Neutrophil (primary cell): ENCODE results near the gene LAMC3.

ENCODE experiments used
- H3K27ac ChIP-seq: fragments of 200-600 bp; sonication (generic); 2 replicates; pipeline ENCODE4 v1.5.1; 2016; ENCODE audit warnings: mild to moderate bottlenecking, moderate library complexity
- H3K27me3 ChIP-seq: fragments of 200-600 bp; sonication (generic); 2 replicates; pipeline ENCODE4 v1.6.0; 2016; ENCODE audit warnings: mild to moderate bottlenecking
- H3K36me3 ChIP-seq: fragments of 200-600 bp; sonication (generic); 2 replicates; pipeline ENCODE4 v1.5.1; 2017
- H3K4me1 ChIP-seq, 2 experiments: fragments of 200-600 bp in 1 of 2; sonication (generic) in 1 of 2; 1 replicate in 1 of 2; 2 replicates in 1 of 2; pipeline versions ENCODE4 v1.5.1 to v1.6.1; 2013 to 2016; ENCODE audit warnings: low read depth in 1 of 2, low read length in 1 of 2, mild to moderate bottlenecking in 1 of 2, moderate library complexity in 1 of 2; ENCODE audit not compliant: control insufficient read depth in 1 of 2, insufficient read depth in 1 of 2
- H3K4me3 ChIP-seq, 2 experiments: fragments of 200-600 bp in 1 of 2; sonication (generic) in 1 of 2; 1 replicate in 1 of 2; 2 replicates in 1 of 2; pipeline ENCODE4 v1.5.1; 2013 to 2016; ENCODE audit warnings: low read depth in 1 of 2, low read length in 1 of 2, mild to moderate bottlenecking in 1 of 2, moderate library complexity in 1 of 2
- H3K9me3 ChIP-seq: fragments of 200-600 bp; sonication (generic); 2 replicates; pipeline ENCODE4 v1.5.1; 2016
- CTCF ChIP-seq: fragments of 200-600 bp; sonication (generic); IDR thresholded peaks from 2 replicates; pipeline ENCODE4 v1.5.1; 2016; ENCODE audit warnings: antibody characterized with exemption

Gene LAMC3

GRCh38 chr9:131046093-131046380, 37.1 kb downstream of the LAMC3 start:
- H3K27ac ChIP-seq, result no peak overlapping the region
- H3K36me3 ChIP-seq, result no peaks in the 10 kb centered on the region
- no peak overlapping the region for H3K4me3 ChIP-seq
- no peaks in the 10 kb centered on the region for H3K9me3 ChIP-seq
- no peak for TF ChIP-seq CTCF
- peaks cover 11 to 13% of the 10 kb centered on the region in 2 experiments for H3K4me1 ChIP-seq
- no peaks in the 10 kb centered on the region for H3K27me3 ChIP-seq

GRCh38 chr9:131046581-131047202, 37.7 kb downstream of the LAMC3 start:
- TF ChIP-seq CTCF, result peak; percentile 70
- Histone ChIP-seq H3K9me3 (no peaks in the 10 kb centered on the region), H3K27me3 (no peaks in the 10 kb centered on the region), H3K4me3 (no peak overlapping the region), H3K36me3 (no peaks in the 10 kb centered on the region), H3K4me1 (peaks cover 11 to 13% of the 10 kb centered on the region in 2 experiments), H3K27ac (no peak overlapping the region)

- no peak for TF ChIP-seq CTCF
- Histone ChIP-seq H3K27me3 (no peaks in the 10 kb centered on the region), H3K36me3 (no peaks in the 10 kb centered on the region), H3K4me1 (peaks cover 11 to 13% of the 10 kb centered on the region in 2 experiments), H3K9me3 (no peaks in the 10 kb centered on the region), H3K4me3 (no peak overlapping the region), H3K27ac (no peak overlapping the region)
Observed at GRCh38 chr9:131048332-131048731, 39.4 kb downstream of the LAMC3 start.

- no peak overlapping the region for H3K27ac ChIP-seq
- no peak for TF ChIP-seq CTCF
- H3K4me3 ChIP-seq, result no peak overlapping the region
- H3K27me3 ChIP-seq, result no peaks in the 10 kb centered on the region
- no peaks in the 10 kb centered on the region for H3K36me3 ChIP-seq
- peaks cover 11 to 13% of the 10 kb centered on the region in 2 experiments for H3K4me1 ChIP-seq
- no peaks in the 10 kb centered on the region for H3K9me3 ChIP-seq
Observed at GRCh38 chr9:131048820-131049219, 39.8 kb downstream of the LAMC3 start.

GRCh38 chr9:131049829-131050715, 41.1 kb downstream of the LAMC3 start:
- H3K36me3 ChIP-seq, result no peaks in the 10 kb centered on the region
- no peak overlapping the region for H3K27ac ChIP-seq
- peaks cover 11 to 13% of the 10 kb centered on the region in 2 experiments for H3K4me1 ChIP-seq
- TF ChIP-seq CTCF, result no peak
- no peaks in the 10 kb centered on the region for H3K9me3 ChIP-seq
- no peaks in the 10 kb centered on the region for H3K27me3 ChIP-seq
- H3K4me3 ChIP-seq, result no peak overlapping the region
